SK-N-SH (cell line): ENCODE results near the gene XXYLT1.

ENCODE experiments used
- CTCF ChIP-seq: fragments of 200-600 bp; sonication (generic); IDR thresholded peaks from 2 replicates; pipeline ENCODE4 v1.6.1; 2017; ENCODE audit warnings: antibody characterized with exemption, mild to moderate bottlenecking, moderate library complexity
- ELF1 ChIP-seq: IDR thresholded peaks from 2 replicates; pipeline ENCODE4 v1.4.0; 2012
- GABPA ChIP-seq: IDR thresholded peaks from 2 replicates; pipeline ENCODE4 v1.4.0; 2012; ENCODE audit warnings: low read depth, mild to moderate bottlenecking
- GATA2 ChIP-seq: sonication (generic); formaldehyde crosslinking; IDR thresholded peaks from 2 replicates; pipeline ENCODE4 v1.5.0; 2020; ENCODE audit warnings: mild to moderate bottlenecking, missing genetic modification reagents
- MAX ChIP-seq: IDR thresholded peaks from 2 replicates; pipeline ENCODE4 v1.4.0; 2012; ENCODE audit warnings: low read depth
- PBX3 ChIP-seq: IDR thresholded peaks from 2 replicates; pipeline ENCODE4; 2012
- POLR2AphosphoS5 ChIP-seq: IDR thresholded peaks from 2 replicates; pipeline ENCODE4 v1.6.1; 2012; ENCODE audit warnings: low read depth, low read length
- REST ChIP-seq: IDR thresholded peaks from 2 replicates; pipeline ENCODE4 v1.6.1; 2012; ENCODE audit warnings: mild to moderate bottlenecking, low read depth, low read length, moderate library complexity
- RXRA ChIP-seq: IDR thresholded peaks from 2 replicates; pipeline ENCODE4 v1.4.0; 2012; ENCODE audit warnings: low read depth, mild to moderate bottlenecking, borderline replicate concordance
- SMC3 ChIP-seq: IDR thresholded peaks from 2 replicates; pipeline ENCODE4 v1.6.1; 2012; ENCODE audit warnings: low read depth, low read length, improper control_type of control experiment

GRCh38 chr3:195111319-195111705 is 159.6 kb downstream of the XXYLT1 start:
- no peak for TF ChIP-seq CTCF
- TF ChIP-seq POLR2AphosphoS5: no peak
- TF ChIP-seq GABPA: no peak
- TF ChIP-seq REST: no peak
- no peak for TF ChIP-seq GATA2 (CRISPR knock-in tag)
- TF ChIP-seq RXRA: no peak
- no peak for TF ChIP-seq SMC3
- TF ChIP-seq MAX: no peak
- TF ChIP-seq PBX3: no peak
- no peak for TF ChIP-seq ELF1
